Fibroblast of gingiva (primary cell): ENCODE measurements around the gene UBXN11.
"Not testable (repeated sequence)": the region's sequence is repeated elsewhere in the genome, so short reads cannot be mapped to it uniquely, and the experiment has no call there.

ENCODE experiments used
- DNase-seq: peaks from one replicate; pipeline ENCODE4 v3.0.0-alpha.2; 2011; ENCODE audit warnings: low read depth

Gene UBXN11

GRCh38 chr1:26305667-26306289 is 658 bp downstream of the UBXN11 start:
- no peak for DNase-seq

- DNase-seq: peak; percentile 62
These were observed 3.6 kb downstream of the UBXN11 start for GRCh38 chr1:26302733-26303405.

- DNase-seq: no peak
These were observed 5.7 kb downstream of the UBXN11 start for GRCh38 chr1:26300578-26301275.

- no peak for DNase-seq
These were observed 8.7 kb downstream of the UBXN11 start for GRCh38 chr1:26297791-26298124.

GRCh38 chr1:26297057-26297790 is 9.2 kb downstream of the UBXN11 start:
- DNase-seq: no peak

- no peak for DNase-seq
These were observed 9.9 kb downstream of the UBXN11 start for GRCh38 chr1:26296340-26297056.

GRCh38 chr1:26295194-26296138 is 11.0 kb downstream of the UBXN11 start:
- DNase-seq: no peak

- no peak for DNase-seq
These were observed 12.4 kb downstream of the UBXN11 start for GRCh38 chr1:26293911-26294463.

GRCh38 chr1:26292735-26293134 is 13.7 kb downstream of the UBXN11 start:
- not testable (repeated sequence) for DNase-seq

- no peak for DNase-seq
These were observed 14.5 kb downstream of the UBXN11 start for GRCh38 chr1:26291939-26292338.

- no peak for DNase-seq
These were observed 15.0 kb downstream of the UBXN11 start for GRCh38 chr1:26291433-26291832.

GRCh38 chr1:26290882-26291261 is 15.6 kb downstream of the UBXN11 start:
- DNase-seq: no peak

- no peak for DNase-seq
These were observed 16.1 kb downstream of the UBXN11 start for GRCh38 chr1:26290122-26290881.

GRCh38 chr1:26289158-26290059 is 17.0 kb downstream of the UBXN11 start:
- no peak for DNase-seq

- DNase-seq: no peak
These were observed 18.0 kb downstream of the UBXN11 start for GRCh38 chr1:26288311-26288941.

- no peak for DNase-seq
These were observed 18.6 kb downstream of the UBXN11 start for GRCh38 chr1:26287811-26288210.

- DNase-seq: no peak
These were observed 19.3 kb downstream of the UBXN11 start for GRCh38 chr1:26287033-26287711.

GRCh38 chr1:26286064-26286416 is 20.4 kb downstream of the UBXN11 start:
- DNase-seq: no peak
